Prostate gland (tissue), 2 donors: ENCODE measurements around the gene FSIP1. TPM values are rescaled to one million over a fixed set of nuclear protein-coding genes. Genes with fewer than 3 reads are reported as not detected.

ENCODE experiments used
- DNase-seq: peaks from one replicate; pipeline ENCODE4 v3.0.0-alpha.2; 2019; ENCODE audit warnings: low spot score
- H3K27ac ChIP-seq, 2 donors: fragments of 200-600 bp; sonication (generic); 2 replicates each; pipeline ENCODE4 v1.5.1; 2017 to 2019
- H3K27me3 ChIP-seq: fragments of 200-600 bp; sonication (generic); replicated peaks from 2 replicates; pipeline ENCODE4 v1.5.1; 2019; ENCODE audit not compliant: insufficient read depth
- H3K36me3 ChIP-seq, 2 donors: fragments of 200-600 bp; sonication (generic); 1 replicate in 1 of 2; 2 replicates in 1 of 2; pipeline versions ENCODE4 v1.5.1 to v1.8.1; 2017 to 2019
- H3K4me1 ChIP-seq: fragments of 200-600 bp; sonication (generic); replicated peaks from 2 replicates; pipeline ENCODE4 v1.5.1; 2019
- H3K4me3 ChIP-seq, 2 donors: fragments of 200-600 bp; sonication (generic); 2 replicates each; pipeline ENCODE4 v1.5.1; 2017 to 2019
- H3K9me3 ChIP-seq: fragments of 200-600 bp; sonication (generic); 2 replicates; pipeline ENCODE4 v1.5.1; 2017
- POLR2A ChIP-seq: fragments of 450-650 bp; IDR thresholded peaks from one replicate; pipeline ENCODE4 v1.6.1; 2016; ENCODE audit warnings: antibody characterized with exemption, mild to moderate bottlenecking
- POLR2AphosphoS5 ChIP-seq: sonication (generic); formaldehyde crosslinking; IDR thresholded peaks from one replicate; pipeline ENCODE4 v1.6.1; 2017; ENCODE audit warnings: antibody characterized with exemption
- WGBS: methylation state at CpG from one replicate; pipeline ENCODE4 v1.1.5; 2018; 5-methylcytosine and 5-hydroxymethylcytosine counted together
- intact Hi-C: fragments of 100-400 bp; cut with DNase I; formaldehyde crosslinking; loops from one replicate; pipeline ENCODE4 v1.14.2; 2022
- total RNA-seq, 2 donors: library from RNA; depleted of rRNA; stranded (reverse); fragments of >200 nt; gene quantifications; one replicate each; pipeline ENCODE4 v1.1.0, GENCODE V29; 2016
- TF ChIP-seq, protein P1 (sequence below), 4 experiments: fragments of 200-600 bp in 2 of 4; fragments of 450-650 bp in 2 of 4; sonication (generic) in 2 of 4; IDR thresholded peaks; 1 replicate in 3 of 4; 2 replicates in 1 of 4; pipeline ENCODE4 v1.5.1; 2016 to 2019; ENCODE audit warnings: antibody characterized with exemption in 4 of 4, mild to moderate bottlenecking in 2 of 4, moderate library complexity in 2 of 4

Gene FSIP1
- total RNA-seq: 1 to 10 TPM; 1.6 to 2.3 TPM

DNA sequence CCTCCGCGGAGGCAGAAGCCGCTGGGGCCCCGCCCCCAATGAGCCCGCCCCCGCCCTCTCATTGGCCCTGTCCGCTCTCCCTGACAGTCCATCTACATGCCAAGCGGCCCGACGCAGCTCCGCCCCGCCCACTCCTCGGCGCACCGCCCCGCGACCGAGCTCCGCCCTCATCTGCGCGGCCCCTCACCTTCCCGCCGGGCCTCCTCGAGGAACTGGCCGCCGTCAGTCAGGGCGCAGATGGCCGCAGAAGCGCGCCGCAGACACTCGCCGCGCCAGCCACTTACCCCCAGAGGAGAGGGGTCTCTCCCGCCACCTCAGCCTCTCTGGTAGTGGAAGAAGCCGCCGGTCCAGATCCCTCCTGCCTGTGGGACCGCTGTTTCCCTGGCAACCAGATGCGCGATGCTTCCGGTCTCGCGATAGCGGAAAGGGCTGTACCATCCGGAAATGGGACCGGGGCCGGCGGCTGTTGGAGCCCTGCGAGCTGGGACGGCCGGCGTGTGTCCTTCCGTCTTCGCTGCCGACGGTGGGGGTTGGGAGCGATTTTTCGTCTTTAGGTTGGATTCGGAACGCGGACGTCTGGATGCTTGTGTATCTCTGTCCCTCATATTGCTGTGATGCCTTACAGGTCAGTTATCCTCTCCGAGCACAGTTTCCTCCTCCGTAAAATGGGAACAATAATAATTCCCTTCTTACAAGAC, at the start of gene FSIP1:
TSS of gene FSIP1 (minus strand) at position 401 of the 698 bp plus-strand sequence. CDS start 6,317 bp downstream, outside the sequence.
- under 1% methylated on average over 64 of the region's 64 CpGs for WGBS
- H3K27ac ChIP-seq: peak within 1 kb of the TSS; percentile 81
- peak; percentile 93 for DNase-seq
- no peaks in the 10 kb centered on the region for H3K36me3 ChIP-seq
- peak within 1 kb of the TSS; percentile 67 to 71 for H3K4me3 ChIP-seq
- H3K4me1 ChIP-seq: peaks cover 9% of the 10 kb centered on the region
- intact Hi-C loops: no loop called here
- H3K27me3 ChIP-seq: no peaks in the 10 kb centered on the region
- H3K9me3 ChIP-seq: no peaks in the 10 kb centered on the region
- TF ChIP-seq, protein P1, sequence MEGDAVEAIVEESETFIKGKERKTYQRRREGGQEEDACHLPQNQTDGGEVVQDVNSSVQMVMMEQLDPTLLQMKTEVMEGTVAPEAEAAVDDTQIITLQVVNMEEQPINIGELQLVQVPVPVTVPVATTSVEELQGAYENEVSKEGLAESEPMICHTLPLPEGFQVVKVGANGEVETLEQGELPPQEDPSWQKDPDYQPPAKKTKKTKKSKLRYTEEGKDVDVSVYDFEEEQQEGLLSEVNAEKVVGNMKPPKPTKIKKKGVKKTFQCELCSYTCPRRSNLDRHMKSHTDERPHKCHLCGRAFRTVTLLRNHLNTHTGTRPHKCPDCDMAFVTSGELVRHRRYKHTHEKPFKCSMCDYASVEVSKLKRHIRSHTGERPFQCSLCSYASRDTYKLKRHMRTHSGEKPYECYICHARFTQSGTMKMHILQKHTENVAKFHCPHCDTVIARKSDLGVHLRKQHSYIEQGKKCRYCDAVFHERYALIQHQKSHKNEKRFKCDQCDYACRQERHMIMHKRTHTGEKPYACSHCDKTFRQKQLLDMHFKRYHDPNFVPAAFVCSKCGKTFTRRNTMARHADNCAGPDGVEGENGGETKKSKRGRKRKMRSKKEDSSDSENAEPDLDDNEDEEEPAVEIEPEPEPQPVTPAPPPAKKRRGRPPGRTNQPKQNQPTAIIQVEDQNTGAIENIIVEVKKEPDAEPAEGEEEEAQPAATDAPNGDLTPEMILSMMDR (IDR thresholded peaks at IDR 0.05): peak in 2 of 4 experiments; percentile 9 to 16
- TF ChIP-seq POLR2AphosphoS5: peak; percentile 81
- TF ChIP-seq POLR2A: peak; percentile 34

DNA sequence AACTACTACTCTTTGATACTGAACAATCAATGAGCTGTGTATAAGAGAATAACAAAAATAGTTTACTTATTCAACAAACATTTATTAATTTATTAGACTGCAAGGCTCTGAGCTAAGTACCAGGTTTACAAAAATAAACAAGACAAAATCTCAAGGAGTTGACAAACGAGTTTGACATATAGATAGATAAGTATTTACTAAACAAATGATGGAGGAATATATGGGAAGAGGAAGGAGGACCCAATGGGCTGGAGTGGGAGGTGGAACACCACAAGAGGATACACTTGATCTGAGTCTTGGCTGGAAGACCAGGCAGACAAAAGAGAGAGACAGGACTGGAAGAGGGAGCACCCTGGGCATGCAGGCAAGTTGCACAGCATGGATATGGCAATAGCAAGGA, 47.5 kb upstream of the FSIP1 start:
- intact Hi-C loops: no loop called here
- Histone ChIP-seq H3K27me3 (no peaks in the 10 kb centered on the region), H3K36me3 (no peaks in the 10 kb centered on the region), H3K9me3 (no peaks in the 10 kb centered on the region), H3K4me1 (no peaks in the 10 kb centered on the region), H3K4me3 (no peak overlapping the region), H3K27ac (no peak overlapping the region)
- DNase-seq: no peak
- TF ChIP-seq POLR2A: no peak
- TF ChIP-seq POLR2AphosphoS5: no peak
- TF ChIP-seq, protein P1 (IDR thresholded peaks at IDR 0.05): no peak
- WGBS: 45% methylated on average over 1 of the region's 1 CpG

DNA sequence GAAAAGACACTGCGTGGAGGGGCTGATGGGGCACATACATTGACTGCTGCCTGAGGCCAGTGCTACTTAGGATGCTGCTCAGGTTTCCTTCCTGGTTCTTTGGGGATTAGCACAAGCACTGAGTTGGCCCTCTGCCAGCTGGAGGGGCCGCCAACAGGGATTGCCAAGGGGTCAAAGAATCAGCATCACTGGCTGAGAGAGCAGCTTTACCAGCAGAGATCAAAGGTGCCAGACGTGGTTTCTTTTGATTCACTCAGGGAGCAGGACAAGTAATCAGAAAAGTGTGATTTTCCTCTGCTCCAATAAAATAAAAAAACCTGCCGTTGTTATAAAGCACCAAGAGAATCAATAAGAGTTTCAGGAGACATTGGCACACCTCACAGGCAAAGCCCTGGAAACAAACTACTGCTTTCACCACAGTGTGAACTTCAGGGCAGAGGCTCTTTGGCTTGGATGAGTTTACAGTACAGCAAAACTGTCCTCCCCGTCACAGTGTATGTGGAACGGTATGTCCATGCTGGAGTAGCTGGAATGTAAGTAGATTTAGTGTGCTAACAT, 45.8 kb upstream of the FSIP1 start:
- Histone ChIP-seq H3K4me1 (no peaks in the 10 kb centered on the region), H3K9me3 (no peaks in the 10 kb centered on the region), H3K4me3 (no peak overlapping the region), H3K27ac (no peak overlapping the region), H3K36me3 (no peaks in the 10 kb centered on the region), H3K27me3 (no peaks in the 10 kb centered on the region)
- 33% methylated on average over 6 of the region's 6 CpGs for WGBS
- intact Hi-C loops: no loop called here
- TF ChIP-seq POLR2AphosphoS5 (no peak), POLR2A (no peak)
- TF ChIP-seq, protein P1 (IDR thresholded peaks at IDR 0.05): no peak
- no peak for DNase-seq

DNA sequence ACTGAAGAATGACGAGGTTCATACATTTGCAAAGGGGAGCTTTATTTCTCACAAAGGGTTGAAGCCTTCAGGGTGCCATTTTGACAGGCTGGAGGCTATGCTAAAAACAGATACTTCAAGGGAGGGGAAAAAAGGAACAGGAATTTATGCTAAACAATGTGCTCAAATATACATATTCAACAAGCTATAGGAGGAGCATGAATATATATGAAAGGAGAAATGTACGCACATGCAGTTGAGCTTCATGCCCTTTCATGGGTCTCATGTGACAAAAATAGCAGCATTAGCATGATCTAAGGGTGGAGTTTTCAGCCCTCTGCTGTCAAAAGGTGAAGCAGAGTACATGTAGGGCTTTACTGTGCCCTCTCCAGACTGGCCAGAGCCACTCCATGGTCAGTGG, 44.3 kb upstream of the FSIP1 start:
- no peak for DNase-seq
- Histone ChIP-seq H3K4me1 (no peaks in the 10 kb centered on the region), H3K27me3 (no peaks in the 10 kb centered on the region), H3K9me3 (no peaks in the 10 kb centered on the region), H3K4me3 (no peak overlapping the region), H3K27ac (no peak overlapping the region), H3K36me3 (no peaks in the 10 kb centered on the region)
- intact Hi-C loops: no loop called here
- WGBS: 98% methylated on average over 2 of the region's 2 CpGs
- TF ChIP-seq, protein P1 (IDR thresholded peaks at IDR 0.05): no peak
- TF ChIP-seq POLR2A: no peak
- no peak for TF ChIP-seq POLR2AphosphoS5

DNA sequence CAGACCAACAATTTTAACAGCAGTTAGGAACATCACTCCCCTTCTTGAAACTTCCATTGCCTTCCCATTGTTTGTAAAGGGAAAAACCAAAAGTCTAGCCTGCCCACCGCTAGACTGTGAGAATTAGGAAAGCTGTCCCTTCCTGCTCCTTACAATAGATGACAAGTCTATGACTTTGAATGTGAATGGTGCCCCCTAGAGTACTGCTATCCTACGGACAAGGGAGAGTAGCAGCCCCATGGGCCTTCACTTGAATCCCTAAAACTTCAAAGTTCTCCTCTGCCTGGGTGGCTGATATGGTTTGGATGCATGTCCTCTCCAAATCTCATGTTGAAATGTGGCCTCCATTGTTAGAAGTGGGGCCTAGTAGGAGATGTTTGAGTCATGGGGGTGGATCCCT, 41.0 kb upstream of the FSIP1 start:
- intact Hi-C loops: no loop called here
- WGBS: 88% methylated on average over 2 of the region's 2 CpGs

More for the DNA sequence above, 41.0 kb upstream of the FSIP1 start:
- no peak for DNase-seq
- Histone ChIP-seq H3K4me1 (no peaks in the 10 kb centered on the region), H3K36me3 (no peaks in the 10 kb centered on the region), H3K27ac (no peak overlapping the region), H3K9me3 (no peaks in the 10 kb centered on the region), H3K4me3 (no peak overlapping the region), H3K27me3 (no peaks in the 10 kb centered on the region)
- TF ChIP-seq POLR2A: no peak
- TF ChIP-seq POLR2AphosphoS5: no peak
- TF ChIP-seq, protein P1 (IDR thresholded peaks at IDR 0.05): no peak
